ENCODE measurements around the gene TOMM5. TPM values are rescaled to one million over a fixed set of nuclear protein-coding genes. Genes with fewer than 3 reads are reported as not detected.

The TOMM5 gene
- total RNA-seq, 1 experiment from 2014 or later: 161 TPM

GRCh38 chr9:37592108-37592951, at the start of gene TOMM5 (continued):
- TF ChIP-seq ZBTB33 (IDR thresholded peaks at IDR 0.05; ENCODE audit: extremely low read depth, insufficient replicate concordance, low read length): peak; percentile 73
- TF ChIP-seq SP1 (IDR thresholded peaks at IDR 0.05; ENCODE audit: low read depth): peak; percentile 54
- peak; percentile 86 for TF ChIP-seq POLR2A (IDR thresholded peaks at IDR 0.05; ENCODE audit: borderline replicate concordance, extremely low read depth, insufficient read depth, insufficient read length)

- ChIA-PET POLR2A (no interaction called here), CTCF (no interaction called here), RAD21 (ENCODE audit: low non-redundant PET in 1 of 2, low total read pairs in 2 of 2, uncharacterized antibody in 2 of 2, unreplicated experiment in 2 of 2) (no interaction called here)
- Histone ChIP-seq H3K4me1 (ENCODE audit: control insufficient read depth in 1 of 2, insufficient read depth in 2 of 2, low read length in 2 of 2) (no peaks in the 10 kb centered on the region), H2AFZ (ENCODE audit: low read depth, low read length, poor library complexity, severe bottlenecking) (no peak overlapping the region), H3K9me3 (ENCODE audit: control insufficient read depth in 1 of 2, insufficient read depth in 1 of 2, low read depth in 1 of 2, low read length in 2 of 2) (no peaks in the 10 kb centered on the region), H3K27ac (ENCODE audit: low read depth, low read length) (no peak overlapping the region), H3K9me2 (ENCODE audit: insufficient read depth) (no peaks in the 10 kb centered on the region), H3K4me2 (ENCODE audit: low read length) (no peak overlapping the region), H3K36me3 (ENCODE audit: control insufficient read depth in 1 of 2, insufficient read depth in 2 of 2, low read length in 2 of 2) (no peaks in the 10 kb centered on the region), H3K9ac (ENCODE audit: low read length) (no peak overlapping the region), H3K79me2 (ENCODE audit: insufficient read depth, low read length) (no peaks in the 10 kb centered on the region), H3K4me3 (replicated peaks in 1 of 2; ENCODE audit: low read depth in 1 of 2, low read length in 2 of 2) (no peak overlapping the region), H3K27me3 (ENCODE audit: insufficient read depth, low read length) (peaks cover 36% of the 10 kb centered on the region), H4K20me1 (ENCODE audit: insufficient read depth) (no peaks in the 10 kb centered on the region)
- no TSS peak for BruUV-seq (replicated peaks)
- TF ChIP-seq ZFX (IDR thresholded peaks at IDR 0.05) (no peak), CEBPB (IDR thresholded peaks at IDR 0.05; ENCODE audit: low read depth) (no peak), EGR1 (IDR thresholded peaks at IDR 0.05; ENCODE audit: low read depth) (no peak), POLR2AphosphoS5 (IDR thresholded peaks at IDR 0.05; ENCODE audit: low read depth, low read length) (no peak), REST (IDR thresholded peaks at IDR 0.05; ENCODE audit: low read depth) (no peak), ZNF274 (IDR thresholded peaks at IDR 0.05; ENCODE audit: low read depth, low read length) (no peak), SRF (IDR thresholded peaks at IDR 0.05; ENCODE audit: low read depth) (no peak), TCF7L2 (IDR thresholded peaks at IDR 0.05; ENCODE audit: borderline replicate concordance, extremely low read depth, insufficient read depth, insufficient read length) (no peak)
- intact Hi-C loops (cut with micrococcal nuclease): no loop called here
- no peak for DNase-seq (ENCODE audit: low read depth, low spot score)
- ATAC-seq: no peak
Measured at GRCh38 chr9:37641331-37641730, 48.9 kb upstream of the TOMM5 start.
